Colon (tissue), 2 donors: Measurements from ENCODE around the gene C1orf21.
"Not testable (repeated sequence)": the region's sequence is repeated elsewhere in the genome, so short reads cannot be mapped to it uniquely, and the experiment has no call there.

Source experiments
- FAIRE-seq: peaks from 2 replicates; lab custom pipeline; 2012; peaks lifted over from hg19 to GRCh38; lab: Jason Lieb, UNC
- donor health status: control.
- donor health status: control.

C1orf21 gene

GRCh38 chr1:184386312-184387068 lies at the start of gene C1orf21:
Gene C1orf21, plus strand, starts transcription at chr1:184387029. Its CDS starts 90,481 bp downstream, at chr1:184477510.
- no peak for FAIRE-seq

- FAIRE-seq = not testable (repeated sequence)
Observed at GRCh38 chr1:184337865-184338264, 49.0 kb upstream of the C1orf21 start.

GRCh38 chr1:184340984-184341383 lies 45.8 kb upstream of the C1orf21 start:
- no peak for FAIRE-seq

GRCh38 chr1:184350573-184350972 lies 36.3 kb upstream of the C1orf21 start:
- no peak for FAIRE-seq

- FAIRE-seq = no peak
Observed at GRCh38 chr1:184351416-184351975, 35.3 kb upstream of the C1orf21 start.

GRCh38 chr1:184352776-184353175 lies 34.1 kb upstream of the C1orf21 start:
- no peak for FAIRE-seq

GRCh38 chr1:184354719-184355118 lies 32.1 kb upstream of the C1orf21 start:
- no peak for FAIRE-seq

- no peak for FAIRE-seq
Observed at GRCh38 chr1:184356891-184357290, 29.9 kb upstream of the C1orf21 start.

GRCh38 chr1:184358256-184358655 lies 28.6 kb upstream of the C1orf21 start:
- FAIRE-seq = no peak

- no peak for FAIRE-seq
Observed at GRCh38 chr1:184359909-184360308, 26.9 kb upstream of the C1orf21 start.

- FAIRE-seq = no peak
Observed at GRCh38 chr1:184362876-184363275, 24.0 kb upstream of the C1orf21 start.

- no peak for FAIRE-seq
Observed at GRCh38 chr1:184365699-184366098, 21.1 kb upstream of the C1orf21 start.

- no peak for FAIRE-seq
Observed at GRCh38 chr1:184366997-184367396, 19.8 kb upstream of the C1orf21 start.

- no peak for FAIRE-seq
Observed at GRCh38 chr1:184367427-184368038, 19.3 kb upstream of the C1orf21 start.

- no peak for FAIRE-seq
Observed at GRCh38 chr1:184368354-184368753, 18.5 kb upstream of the C1orf21 start.

- FAIRE-seq = no peak
Observed at GRCh38 chr1:184370850-184371249, 16.0 kb upstream of the C1orf21 start.

- FAIRE-seq = no peak
Observed at GRCh38 chr1:184373155-184373554, 13.7 kb upstream of the C1orf21 start.

- FAIRE-seq = no peak
Observed at GRCh38 chr1:184376369-184376768, 10.5 kb upstream of the C1orf21 start.

GRCh38 chr1:184379111-184379752 lies 7.6 kb upstream of the C1orf21 start:
- no peak for FAIRE-seq

- no peak for FAIRE-seq
Observed at GRCh38 chr1:184380468-184380867, 6.4 kb upstream of the C1orf21 start.

- FAIRE-seq = no peak
Observed at GRCh38 chr1:184383772-184384323, 3.0 kb upstream of the C1orf21 start.

GRCh38 chr1:184385865-184386311 lies 941 bp upstream of the C1orf21 start:
- no peak for FAIRE-seq

- FAIRE-seq = no peak
Observed at GRCh38 chr1:184387069-184387475, 243 bp downstream of the C1orf21 start.
